Cardiac muscle cell (in vitro differentiated cells and primary cell): ENCODE measurements around the gene TNS1. TPM values are rescaled to one million over a fixed set of nuclear protein-coding genes. Genes with fewer than 3 reads are reported as not detected.

Experiments
- DNase-seq, 2 donors: peaks; one replicate each; pipeline versions ENCODE4 v3.0.0 to v3.0.0-alpha.2; 2010 to 2017; ENCODE audit warnings: low read depth in 1 of 2, low spot score in 1 of 2
- H3K27ac ChIP-seq: fragments of 200-600 bp; sonication (generic); 2 replicates; pipeline ENCODE4 v1.5.1; 2016
- H3K27me3 ChIP-seq: fragments of 200-600 bp; sonication (generic); 2 replicates; pipeline ENCODE4 v1.6.0; 2016; ENCODE audit warnings: control low read depth
- H3K36me3 ChIP-seq: fragments of 200-600 bp; sonication (generic); 2 replicates; pipeline ENCODE4 v1.5.1; 2016; ENCODE audit warnings: control low read depth
- H3K4me1 ChIP-seq: fragments of 200-600 bp; sonication (generic); 2 replicates; pipeline ENCODE4 v1.8.1; 2017; ENCODE audit warnings: low read depth, mild to moderate bottlenecking, mixed run types
- H3K4me3 ChIP-seq: fragments of 200-600 bp; sonication (generic); 2 replicates; pipeline ENCODE4 v1.5.1; 2016; ENCODE audit warnings: mild to moderate bottlenecking
- H3K9me3 ChIP-seq: fragments of 200-600 bp; sonication (generic); 2 replicates; pipeline ENCODE4 v1.5.1; 2017; ENCODE audit warnings: low read depth, mild to moderate bottlenecking, control low read depth
- CTCF ChIP-seq: IDR thresholded peaks from 2 replicates; pipeline ENCODE4 v1.5.1; 2012; ENCODE audit warnings: low read depth, mild to moderate bottlenecking, low read length
- polyA plus RNA-seq: library from polyadenylated mRNA; unstranded; fragments of >200 nt; fragmentation: Nextera tagmentation; extraction: Ambion mirVana; gene quantifications from 2 replicates; pipeline ENCODE4 v1.2.1, GENCODE V29; 2016
- total RNA-seq: library from RNA; depleted of rRNA; stranded (reverse); fragments of >200 nt; gene quantifications from 2 replicates; pipeline ENCODE4 v1.2.3, GENCODE V29; 2016

The TNS1 gene
- total and polyA plus RNA-seq, 2 experiments from 2014 or later = 16.7 to 44.3 TPM

DNA sequence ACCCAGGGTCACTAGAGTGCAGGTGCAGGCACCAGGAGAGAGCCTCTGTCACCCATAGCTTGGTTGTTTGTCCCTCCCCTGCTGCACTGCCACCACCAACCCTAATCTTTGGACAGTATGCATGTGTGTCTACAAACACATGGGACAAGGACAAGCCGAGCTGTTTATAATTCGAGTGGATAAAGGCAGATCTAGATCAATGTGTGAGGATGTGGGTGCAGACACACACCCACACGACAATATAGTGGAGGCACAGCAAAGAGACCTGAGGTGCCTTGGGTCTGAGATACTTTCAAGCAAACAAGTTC is 199.2 kb downstream of the TNS1 start:
- Histone ChIP-seq H3K9me3 (no peaks in the 10 kb centered on the region), H3K27me3 (peaks cover 13% of the 10 kb centered on the region), H3K4me1 (peaks cover 6% of the 10 kb centered on the region), H3K4me3 (no peak overlapping the region), H3K27ac (no peak overlapping the region), H3K36me3 (peaks cover 4% of the 10 kb centered on the region)
- TF ChIP-seq CTCF = no peak
- no peak for DNase-seq

- no peaks in the 10 kb centered on the region for H3K9me3 ChIP-seq
- H3K4me1 ChIP-seq = peaks cover 6% of the 10 kb centered on the region
- DNase-seq = no peak
- H3K27me3 ChIP-seq = peaks cover 13% of the 10 kb centered on the region
- TF ChIP-seq CTCF = no peak
- H3K36me3 ChIP-seq = peaks cover 4% of the 10 kb centered on the region
- H3K4me3 ChIP-seq = no peak overlapping the region
- no peak overlapping the region for H3K27ac ChIP-seq
Measured at GRCh38 chr2:217802876-217803652, 199.7 kb downstream of the TNS1 start.

- peaks cover 6% of the 10 kb centered on the region for H3K27me3 ChIP-seq
- H3K27ac ChIP-seq = no peak overlapping the region
- H3K4me1 ChIP-seq = peaks cover 6% of the 10 kb centered on the region
- TF ChIP-seq CTCF = no peak
- H3K36me3 ChIP-seq = peaks cover 3% of the 10 kb centered on the region
- no peak for DNase-seq
- H3K4me3 ChIP-seq = no peak overlapping the region
- no peaks in the 10 kb centered on the region for H3K9me3 ChIP-seq
Measured at GRCh38 chr2:217802266-217802665, 200.5 kb downstream of the TNS1 start.

DNA sequence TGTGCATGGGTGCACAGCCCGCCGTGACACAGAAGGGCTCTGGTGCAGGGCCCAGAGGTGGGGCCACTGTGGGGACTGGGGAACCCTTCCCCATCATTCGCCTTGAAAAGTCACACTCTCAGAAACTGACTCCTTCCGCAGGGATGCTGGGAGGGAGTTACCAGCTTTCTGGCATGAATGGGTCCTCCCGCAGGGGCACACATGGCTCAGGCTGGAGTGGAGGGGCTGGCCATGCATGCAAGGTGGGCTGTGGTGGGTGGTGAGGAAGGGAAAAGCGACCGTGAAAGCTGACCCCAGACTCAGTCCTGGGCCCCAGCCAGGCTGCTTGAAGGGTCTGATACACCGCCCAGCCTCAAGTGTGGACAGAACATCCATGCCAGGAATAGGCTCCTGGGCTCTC is 201.1 kb downstream of the TNS1 start:
- peaks cover under 1% of the 10 kb centered on the region for H3K27me3 ChIP-seq
- TF ChIP-seq CTCF = no peak
- H3K4me3 ChIP-seq = no peak overlapping the region
- no peak for DNase-seq
- H3K4me1 ChIP-seq = peaks cover 6% of the 10 kb centered on the region
- no peaks in the 10 kb centered on the region for H3K9me3 ChIP-seq
- H3K36me3 ChIP-seq = no peaks in the 10 kb centered on the region
- H3K27ac ChIP-seq = no peak overlapping the region

DNA sequence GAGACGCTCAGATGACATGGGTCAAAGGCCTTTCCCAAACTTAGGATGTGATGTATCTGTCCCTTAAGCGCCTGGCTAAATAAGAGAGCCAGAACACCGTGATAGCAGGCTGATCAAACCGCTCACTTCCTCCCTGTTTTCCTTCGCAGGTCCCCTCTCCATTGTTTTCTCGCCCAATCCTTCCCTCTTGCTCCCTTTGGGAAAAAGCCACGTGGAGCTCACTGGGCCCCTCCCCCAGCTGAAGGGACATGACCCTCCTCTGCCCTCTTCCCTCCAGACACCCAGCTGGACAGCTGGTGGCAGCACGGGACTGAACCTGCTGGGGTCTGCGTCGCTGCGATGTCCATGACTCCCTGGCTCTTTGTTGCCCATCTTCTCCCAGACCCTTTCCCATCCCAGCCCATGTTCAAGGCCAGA is 201.7 kb downstream of the TNS1 start:
- H3K27me3 ChIP-seq = no peaks in the 10 kb centered on the region
- no peak overlapping the region for H3K4me3 ChIP-seq
- H3K27ac ChIP-seq = no peak overlapping the region
- peaks cover 6% of the 10 kb centered on the region for H3K4me1 ChIP-seq
- H3K36me3 ChIP-seq = no peaks in the 10 kb centered on the region
- no peak for DNase-seq
- no peak for TF ChIP-seq CTCF
- no peaks in the 10 kb centered on the region for H3K9me3 ChIP-seq
